Large intestine (tissue), 3 donors: ENCODE data around the gene ACTA1. TPM values are rescaled to one million over a fixed set of nuclear protein-coding genes. Genes with fewer than 3 reads are reported as not detected.

Experiments used
- DNase-seq, 2 donors: peaks; one replicate each; pipeline versions ENCODE4 v3.0.0 to v3.0.0-alpha.2; 2013
- H3K27ac ChIP-seq: one replicate; pipeline ENCODE4 v1.5.1; 2013; ENCODE audit warnings: low read length
- H3K27me3 ChIP-seq: 2 replicates; pipeline ENCODE4 v1.6.1; 2013; ENCODE audit warnings: low read length; ENCODE audit not compliant: control insufficient read depth, insufficient read depth
- H3K36me3 ChIP-seq: 2 replicates; pipeline ENCODE4 v1.6.1; 2013; ENCODE audit warnings: low read length; ENCODE audit not compliant: control insufficient read depth, insufficient read depth
- H3K4me1 ChIP-seq: one replicate; pipeline ENCODE4 v1.6.1; 2013; ENCODE audit warnings: low read length; ENCODE audit not compliant: control insufficient read depth, insufficient read depth
- H3K4me3 ChIP-seq: one replicate; pipeline ENCODE4 v1.5.1; 2013; ENCODE audit warnings: low read length
- H3K9me3 ChIP-seq: one replicate; pipeline ENCODE4 v1.6.1; 2013; ENCODE audit warnings: mild to moderate bottlenecking, low read depth, low read length, moderate library complexity; ENCODE audit not compliant: control insufficient read depth
- WGBS: methylation state at CpG from one replicate; pipeline ENCODE4 v1.1.5; 2013; ENCODE audit warnings: low lambda C conversion rate; ENCODE audit not compliant: insufficient coverage; 5-methylcytosine and 5-hydroxymethylcytosine counted together
- polyA plus RNA-seq: library from polyadenylated mRNA; unstranded; fragments of 120-200 nt; gene quantifications from one replicate; pipeline ENCODE4 v1.2.1, GENCODE V29; 2013

ACTA1 gene
- polyA plus RNA-seq, 1 donor = 13.2 TPM

DNA sequence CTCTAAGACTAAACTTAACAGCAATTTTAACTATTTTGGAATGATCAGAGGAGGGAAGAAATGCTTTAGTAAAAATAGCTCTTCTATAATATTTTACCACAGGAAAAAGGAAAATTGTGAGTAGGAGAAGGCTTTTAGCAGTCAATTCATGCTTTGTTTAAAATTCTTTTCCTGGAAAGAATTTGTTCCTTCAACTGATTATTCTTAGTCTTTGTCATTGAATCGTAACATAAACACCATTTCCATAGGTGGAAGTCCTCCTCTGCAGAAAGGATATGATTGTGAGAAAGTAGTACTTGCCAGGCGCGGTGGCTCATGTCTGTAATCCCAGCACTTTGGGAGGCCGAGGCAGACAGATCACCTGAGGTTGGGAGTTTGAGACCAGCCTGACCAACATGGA is 11.9 kb upstream of the ACTA1 start:
- Histone ChIP-seq H3K4me3 (no peak overlapping the region), H3K9me3 (no peaks in the 10 kb centered on the region), H3K4me1 (no peaks in the 10 kb centered on the region), H3K27ac (no peak overlapping the region), H3K36me3 (peaks cover 46% of the 10 kb centered on the region), H3K27me3 (no peaks in the 10 kb centered on the region)
- WGBS = no CpG with 5 or more reads among the region's 4 CpGs
- DNase-seq = no peak

- Histone ChIP-seq H3K4me1 (no peaks in the 10 kb centered on the region), H3K27ac (no peak overlapping the region), H3K27me3 (peaks cover 9% of the 10 kb centered on the region), H3K9me3 (no peaks in the 10 kb centered on the region), H3K4me3 (no peak overlapping the region), H3K36me3 (peaks cover 35% of the 10 kb centered on the region)
- DNase-seq = no peak
- 63% methylated on average over 1 of the region's 5 CpGs for WGBS
Measured at GRCh38 chr1:229440851-229441537, 7.1 kb upstream of the ACTA1 start.

DNA sequence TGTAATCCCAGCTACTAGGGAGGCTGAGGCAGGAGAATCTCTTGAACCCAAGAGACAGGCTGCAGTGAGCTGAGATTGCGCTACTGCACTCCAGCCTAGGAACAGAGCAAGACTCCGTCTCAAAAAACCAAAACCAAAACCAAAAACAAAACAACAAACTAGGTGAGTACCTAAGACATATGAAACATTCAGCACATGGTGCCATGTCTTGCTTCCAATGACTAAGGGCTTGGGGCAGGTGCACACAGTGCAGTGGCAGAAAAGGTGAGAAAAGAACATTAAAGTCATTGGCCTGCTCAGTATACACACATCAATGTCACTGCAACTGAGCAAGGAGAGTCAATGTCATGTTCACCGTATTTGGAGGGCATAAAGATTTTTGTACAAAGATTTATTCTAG is 4.1 kb upstream of the ACTA1 start:
- no peaks in the 10 kb centered on the region for H3K4me1 ChIP-seq
- peaks cover 37% of the 10 kb centered on the region for H3K27me3 ChIP-seq
- peaks cover 3% of the 10 kb centered on the region for H3K9me3 ChIP-seq
- H3K36me3 ChIP-seq = peaks cover 18% of the 10 kb centered on the region
- no peak overlapping the region for H3K27ac ChIP-seq
- H3K4me3 ChIP-seq = no peak overlapping the region
- DNase-seq = no peak
- WGBS = 83% methylated on average over 1 of the region's 3 CpGs

DNA sequence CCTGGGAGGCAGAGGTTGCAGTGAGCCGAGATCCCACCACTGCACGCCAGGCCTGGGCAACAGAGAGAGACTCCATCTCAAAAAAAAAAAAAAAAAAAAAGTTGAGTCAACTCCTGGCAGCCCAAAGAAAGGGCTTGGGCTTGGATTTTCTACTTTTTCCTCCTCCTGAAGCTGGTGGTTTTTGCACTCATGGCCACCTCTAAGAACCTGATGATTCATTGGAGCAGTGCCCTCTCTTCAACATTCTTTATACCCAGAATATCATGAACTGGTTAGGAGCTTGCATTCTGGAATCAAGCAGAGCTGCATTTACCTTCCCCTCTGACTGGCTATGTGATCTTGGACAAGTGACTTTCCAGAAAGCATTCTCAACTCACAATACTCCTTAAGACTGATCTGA is 3.5 kb upstream of the ACTA1 start:
- WGBS = no CpG with 5 or more reads among the region's 2 CpGs
- DNase-seq = no peak

GRCh38 chr1:229436201-229436600 is 2.3 kb upstream of the ACTA1 start:
- Histone ChIP-seq H3K9me3 (peaks cover 11% of the 10 kb centered on the region), H3K27ac (no peak overlapping the region), H3K4me3 (no peak overlapping the region), H3K4me1 (peaks cover 5% of the 10 kb centered on the region), H3K36me3 (peaks cover 6% of the 10 kb centered on the region), H3K27me3 (peaks cover 55% of the 10 kb centered on the region)
- WGBS = no CpG with 5 or more reads among the region's 7 CpGs
- DNase-seq = no peak

More for the DNA sequence above, 3.5 kb upstream of the ACTA1 start:
- H3K9me3 ChIP-seq = peaks cover 8% of the 10 kb centered on the region
- H3K36me3 ChIP-seq = peaks cover 13% of the 10 kb centered on the region
- H3K27ac ChIP-seq = no peak overlapping the region
- H3K4me1 ChIP-seq = no peaks in the 10 kb centered on the region
- H3K27me3 ChIP-seq = peaks cover 43% of the 10 kb centered on the region
- no peak overlapping the region for H3K4me3 ChIP-seq

GRCh38 chr1:229434641-229435051 is 752 bp upstream of the ACTA1 start:
- no CpG with 5 or more reads among the region's 27 CpGs for WGBS
- H3K9me3 ChIP-seq = peaks cover 11% of the 10 kb centered on the region
- H3K36me3 ChIP-seq = peaks cover under 1% of the 10 kb centered on the region
- no peak overlapping the region for H3K4me3 ChIP-seq
- H3K27ac ChIP-seq = no peak overlapping the region
- H3K4me1 ChIP-seq = peaks cover 11% of the 10 kb centered on the region
- H3K27me3 ChIP-seq = peaks cover 69% of the 10 kb centered on the region
- DNase-seq = no peak

DNA sequence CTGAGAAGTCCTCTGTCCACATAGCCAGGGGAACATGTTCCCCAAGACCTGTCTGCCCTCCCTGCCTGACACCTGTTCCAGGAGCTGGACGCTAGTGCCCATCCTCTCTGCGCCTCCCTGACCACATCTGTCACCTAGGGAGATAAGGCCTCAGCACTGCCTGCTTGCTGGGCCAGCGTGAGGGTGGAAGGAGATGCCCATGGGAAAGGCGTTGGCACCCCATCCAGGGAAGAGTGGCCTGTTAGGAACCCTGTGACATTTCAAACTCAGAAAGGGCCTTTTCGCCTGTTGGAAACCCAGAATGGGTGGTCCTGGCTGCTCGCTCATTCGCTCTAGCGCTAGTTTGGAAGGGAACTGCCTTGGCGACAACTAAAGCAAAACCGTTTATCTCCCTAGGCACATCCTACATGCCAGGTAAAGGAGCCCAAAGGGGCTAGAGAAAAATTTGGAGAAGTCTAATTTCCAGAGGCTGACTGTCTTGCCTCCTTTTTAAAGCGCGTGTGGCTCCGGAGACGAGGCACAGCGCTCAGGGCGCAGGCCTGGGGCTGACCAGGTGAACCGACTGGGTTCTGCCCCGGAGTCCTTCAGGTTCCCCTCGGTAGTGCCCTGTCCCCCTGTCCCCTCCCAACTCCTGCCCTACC is 410 bp downstream of the ACTA1 start:
- H3K9me3 ChIP-seq = peaks cover 11% of the 10 kb centered on the region
- H3K27me3 ChIP-seq = peaks cover 74% of the 10 kb centered on the region
- no peak overlapping the region for H3K4me3 ChIP-seq
- DNase-seq = no peak
- H3K27ac ChIP-seq = no peak overlapping the region
- no CpG with 5 or more reads among the region's 19 CpGs for WGBS
- H3K4me1 ChIP-seq = peaks cover 11% of the 10 kb centered on the region
- H3K36me3 ChIP-seq = no peaks in the 10 kb centered on the region

GRCh38 chr1:229432905-229433304 is 989 bp downstream of the ACTA1 start:
- H3K36me3 ChIP-seq = no peaks in the 10 kb centered on the region
- WGBS = no CpG with 5 or more reads among the region's 37 CpGs
- peaks cover 11% of the 10 kb centered on the region for H3K9me3 ChIP-seq
- H3K4me1 ChIP-seq = peaks cover 11% of the 10 kb centered on the region
- H3K4me3 ChIP-seq = no peak overlapping the region
- no peak overlapping the region for H3K27ac ChIP-seq
- no peak for DNase-seq
- H3K27me3 ChIP-seq = peaks cover 75% of the 10 kb centered on the region

DNA sequence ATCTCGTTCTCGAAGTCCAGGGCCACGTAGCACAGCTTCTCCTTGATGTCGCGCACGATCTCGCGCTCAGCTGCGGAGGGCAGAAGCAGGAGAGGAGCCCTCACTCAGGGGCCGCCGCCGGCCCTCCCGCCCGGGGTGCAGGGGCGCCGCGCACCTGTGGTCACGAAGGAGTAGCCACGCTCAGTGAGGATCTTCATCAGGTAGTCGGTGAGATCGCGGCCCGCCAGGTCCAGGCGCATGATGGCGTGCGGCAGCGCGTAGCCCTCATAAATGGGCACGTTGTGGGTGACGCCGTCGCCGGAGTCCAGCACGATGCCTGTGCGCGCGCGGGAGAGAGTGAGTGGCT is 1.8 kb downstream of the ACTA1 start:
- peaks cover 83% of the 10 kb centered on the region for H3K27me3 ChIP-seq
- no peak overlapping the region for H3K4me3 ChIP-seq
- H3K36me3 ChIP-seq = no peaks in the 10 kb centered on the region
- no CpG with 5 or more reads among the region's 38 CpGs for WGBS
- H3K9me3 ChIP-seq = peaks cover 11% of the 10 kb centered on the region
- H3K27ac ChIP-seq = no peak overlapping the region
- peaks cover 11% of the 10 kb centered on the region for H3K4me1 ChIP-seq
- no peak for DNase-seq

GRCh38 chr1:229431284-229432115 is 2.4 kb downstream of the ACTA1 start:
- no CpG with 5 or more reads among the region's 65 CpGs for WGBS
- no peak overlapping the region for H3K4me3 ChIP-seq
- no peaks in the 10 kb centered on the region for H3K36me3 ChIP-seq
- peaks cover 11% of the 10 kb centered on the region for H3K4me1 ChIP-seq
- H3K27me3 ChIP-seq = peaks cover 84% of the 10 kb centered on the region
- H3K27ac ChIP-seq = no peak overlapping the region
- H3K9me3 ChIP-seq = peaks cover 11% of the 10 kb centered on the region
- no peak for DNase-seq
